Vagina (tissue), 2 donors: Measurements from ENCODE around the gene GPATCH4. TPM values are rescaled to one million over a fixed set of nuclear protein-coding genes. Genes with fewer than 3 reads are reported as not detected.

ENCODE experiments used
- DNase-seq, 2 donors: peaks; one replicate each; pipeline ENCODE4 v3.0.0-alpha.2; 2017; ENCODE audit errors: extremely low spot score in 2 of 2
- H3K27ac ChIP-seq: fragments of 200-600 bp; sonication (generic); one replicate; pipeline ENCODE4 v1.5.1; 2019
- H3K27me3 ChIP-seq: fragments of 200-600 bp; sonication (generic); one replicate; pipeline ENCODE4 v1.5.1; 2019
- H3K36me3 ChIP-seq, 2 donors: fragments of 200-600 bp; sonication (generic); one replicate each; pipeline ENCODE4 v1.5.1; 2017 to 2019
- H3K4me1 ChIP-seq: fragments of 200-600 bp; sonication (generic); one replicate; pipeline ENCODE4 v1.5.1; 2019
- H3K4me3 ChIP-seq, 2 donors: fragments of 200-600 bp; sonication (generic); 1 replicate in 1 of 2; 2 replicates in 1 of 2; pipeline ENCODE4 v1.5.1; 2016 to 2019
- H3K9me3 ChIP-seq: fragments of 200-600 bp; sonication (generic); one replicate; pipeline ENCODE4 v1.5.1; 2019
- POLR2A ChIP-seq, 2 donors: fragments of 450-650 bp; IDR thresholded peaks; one replicate each; pipeline ENCODE4 v1.6.1; 2017; ENCODE audit warnings: antibody characterized with exemption in 2 of 2, mild to moderate bottlenecking in 2 of 2, moderate library complexity in 2 of 2
- POLR2AphosphoS5 ChIP-seq, 2 donors: sonication (generic); formaldehyde crosslinking; IDR thresholded peaks; one replicate each; pipeline ENCODE4 v1.9.0; 2017; ENCODE audit warnings: antibody characterized with exemption in 2 of 2, mild to moderate bottlenecking in 2 of 2, low read depth in 1 of 2; ENCODE audit not compliant: insufficient read depth in 1 of 2
- intact Hi-C: fragments of 100-400 bp; cut with DNase I; formaldehyde crosslinking; loops from one replicate; pipeline ENCODE4 v1.15.1; 2023
- total RNA-seq: library from RNA; depleted of rRNA; stranded (reverse); fragments of >200 nt; gene quantifications from one replicate; pipeline ENCODE4 v1.2.3, GENCODE V29; 2016
- TF ChIP-seq, protein P1 (sequence below), 3 experiments: fragments of 450-650 bp in 2 of 3; fragments of 200-600 bp in 1 of 3; sonication (generic) in 1 of 3; IDR thresholded peaks; one replicate each; pipeline ENCODE4 v1.5.1; 2017 to 2019; ENCODE audit warnings: antibody characterized with exemption in 3 of 3, mild to moderate bottlenecking in 2 of 3, moderate library complexity in 2 of 3

GPATCH4 gene
- 25.8 TPM for total RNA-seq

DNA sequence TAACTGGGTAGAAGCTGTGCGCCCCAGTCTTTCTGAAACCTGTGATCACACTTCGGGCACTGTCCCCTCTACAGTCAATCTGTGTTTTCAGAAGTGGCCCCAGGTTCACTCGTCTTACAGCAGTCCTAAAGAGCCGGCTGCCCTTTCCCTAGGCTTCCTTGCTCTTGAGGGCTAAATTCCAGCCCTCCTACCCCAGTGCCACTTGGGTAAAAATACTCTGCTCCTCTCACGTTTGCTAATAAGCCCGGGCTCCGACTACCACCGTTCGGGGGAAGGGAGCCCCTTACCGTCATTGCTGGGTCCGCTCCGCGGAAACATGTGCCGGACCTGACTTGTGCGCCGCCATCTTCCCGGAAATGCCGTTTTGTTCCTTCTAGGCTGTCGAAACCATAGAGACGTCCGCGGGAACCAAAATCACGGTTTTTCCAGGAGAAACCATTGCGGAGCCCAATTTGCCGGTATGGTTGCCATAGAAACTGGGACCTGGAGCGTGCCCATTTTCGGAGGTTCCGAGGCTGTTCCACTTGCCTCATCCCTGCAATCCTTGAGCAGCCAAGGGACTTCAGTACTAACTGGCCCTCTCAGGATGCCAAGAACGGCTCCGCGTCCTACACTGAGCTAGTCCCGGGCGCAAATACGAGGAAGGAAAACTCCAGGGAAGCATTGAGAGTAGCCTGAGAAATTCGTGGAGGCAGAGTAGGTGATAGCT, at the start of gene GPATCH4:
Gene GPATCH4 (minus strand): TSS at position 358 of the 709 bp plus-strand sequence.
- no peaks in the 10 kb centered on the region for H3K27me3 ChIP-seq
- peak within 1 kb of the TSS; percentile 67 to 78 for H3K4me3 ChIP-seq
- peaks cover 21% of the 10 kb centered on the region for H3K4me1 ChIP-seq
- H3K27ac ChIP-seq = peak within 1 kb of the TSS; percentile 47
- DNase-seq = no peak
- H3K9me3 ChIP-seq = no peaks in the 10 kb centered on the region
- H3K36me3 ChIP-seq = peaks cover 0 to 18% of the 10 kb centered on the region in 2 donors
- intact Hi-C loops = no loop called here
- TF ChIP-seq POLR2A (IDR thresholded peaks at IDR 0.05) (no peak), POLR2AphosphoS5 (IDR thresholded peaks at IDR 0.05; ENCODE audit: insufficient read depth in 1 of 2, low read depth in 1 of 2) (peak; percentile 71 to 94)
- TF ChIP-seq, protein P1, sequence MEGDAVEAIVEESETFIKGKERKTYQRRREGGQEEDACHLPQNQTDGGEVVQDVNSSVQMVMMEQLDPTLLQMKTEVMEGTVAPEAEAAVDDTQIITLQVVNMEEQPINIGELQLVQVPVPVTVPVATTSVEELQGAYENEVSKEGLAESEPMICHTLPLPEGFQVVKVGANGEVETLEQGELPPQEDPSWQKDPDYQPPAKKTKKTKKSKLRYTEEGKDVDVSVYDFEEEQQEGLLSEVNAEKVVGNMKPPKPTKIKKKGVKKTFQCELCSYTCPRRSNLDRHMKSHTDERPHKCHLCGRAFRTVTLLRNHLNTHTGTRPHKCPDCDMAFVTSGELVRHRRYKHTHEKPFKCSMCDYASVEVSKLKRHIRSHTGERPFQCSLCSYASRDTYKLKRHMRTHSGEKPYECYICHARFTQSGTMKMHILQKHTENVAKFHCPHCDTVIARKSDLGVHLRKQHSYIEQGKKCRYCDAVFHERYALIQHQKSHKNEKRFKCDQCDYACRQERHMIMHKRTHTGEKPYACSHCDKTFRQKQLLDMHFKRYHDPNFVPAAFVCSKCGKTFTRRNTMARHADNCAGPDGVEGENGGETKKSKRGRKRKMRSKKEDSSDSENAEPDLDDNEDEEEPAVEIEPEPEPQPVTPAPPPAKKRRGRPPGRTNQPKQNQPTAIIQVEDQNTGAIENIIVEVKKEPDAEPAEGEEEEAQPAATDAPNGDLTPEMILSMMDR (IDR thresholded peaks at IDR 0.05) = peak in 1 of 3 experiments; percentile 24

DNA sequence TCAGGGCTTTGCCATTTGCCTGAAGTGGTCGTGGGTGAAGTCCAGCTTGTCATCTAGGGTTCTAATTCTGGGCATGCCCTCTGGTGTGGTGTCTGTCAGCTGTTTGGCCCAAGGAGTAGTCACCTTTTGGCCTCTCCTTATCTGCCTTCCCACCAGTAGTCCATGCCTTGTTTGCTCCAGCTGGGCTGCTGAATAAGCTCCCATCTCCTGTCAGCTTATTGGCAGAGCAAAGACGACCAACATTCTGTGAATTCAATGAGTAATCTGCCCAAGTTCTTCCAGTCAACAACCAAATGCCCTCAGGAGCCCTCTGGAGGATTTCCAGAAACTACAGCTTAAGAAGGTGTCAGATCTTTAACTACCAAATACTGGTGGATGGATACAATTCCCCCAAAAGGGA, 47.7 kb upstream of the GPATCH4 start:
- H3K4me1 ChIP-seq = no peaks in the 10 kb centered on the region
- no peaks in the 10 kb centered on the region for H3K27me3 ChIP-seq
- no peaks in the 10 kb centered on the region for H3K36me3 ChIP-seq
- intact Hi-C loops = no loop called here
- H3K27ac ChIP-seq = no peak overlapping the region
- no peak for DNase-seq
- H3K4me3 ChIP-seq = no peak overlapping the region
- TF ChIP-seq, protein P1 (IDR thresholded peaks at IDR 0.05) = no peak
- no peak for TF ChIP-seq POLR2A (IDR thresholded peaks at IDR 0.05)
- no peak for TF ChIP-seq POLR2AphosphoS5 (IDR thresholded peaks at IDR 0.05; ENCODE audit: insufficient read depth in 1 of 2, low read depth in 1 of 2)
- no peaks in the 10 kb centered on the region for H3K9me3 ChIP-seq

DNA sequence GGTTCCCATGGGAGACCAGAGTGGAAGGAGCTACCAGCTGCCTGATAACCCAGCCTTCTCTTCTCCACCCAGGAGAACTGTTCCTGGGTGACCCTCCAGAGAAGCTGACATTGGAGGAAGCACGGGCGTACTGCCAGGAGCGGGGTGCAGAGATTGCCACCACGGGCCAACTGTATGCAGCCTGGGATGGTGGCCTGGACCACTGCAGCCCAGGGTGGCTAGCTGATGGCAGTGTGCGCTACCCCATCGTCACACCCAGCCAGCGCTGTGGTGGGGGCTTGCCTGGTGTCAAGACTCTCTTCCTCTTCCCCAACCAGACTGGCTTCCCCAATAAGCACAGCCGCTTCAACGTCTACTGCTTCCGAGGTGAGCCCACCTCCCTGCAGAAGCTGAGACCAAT, 47.2 kb upstream of the GPATCH4 start:
- Histone ChIP-seq H3K27me3 (no peaks in the 10 kb centered on the region), H3K27ac (no peak overlapping the region), H3K4me3 (no peak overlapping the region), H3K9me3 (no peaks in the 10 kb centered on the region), H3K36me3 (no peaks in the 10 kb centered on the region), H3K4me1 (no peaks in the 10 kb centered on the region)
- TF ChIP-seq POLR2AphosphoS5 (IDR thresholded peaks at IDR 0.05; ENCODE audit: insufficient read depth in 1 of 2, low read depth in 1 of 2) (no peak), POLR2A (IDR thresholded peaks at IDR 0.05) (no peak)
- TF ChIP-seq, protein P1 (IDR thresholded peaks at IDR 0.05) = no peak
- intact Hi-C loops = no loop called here
- DNase-seq = no peak

DNA sequence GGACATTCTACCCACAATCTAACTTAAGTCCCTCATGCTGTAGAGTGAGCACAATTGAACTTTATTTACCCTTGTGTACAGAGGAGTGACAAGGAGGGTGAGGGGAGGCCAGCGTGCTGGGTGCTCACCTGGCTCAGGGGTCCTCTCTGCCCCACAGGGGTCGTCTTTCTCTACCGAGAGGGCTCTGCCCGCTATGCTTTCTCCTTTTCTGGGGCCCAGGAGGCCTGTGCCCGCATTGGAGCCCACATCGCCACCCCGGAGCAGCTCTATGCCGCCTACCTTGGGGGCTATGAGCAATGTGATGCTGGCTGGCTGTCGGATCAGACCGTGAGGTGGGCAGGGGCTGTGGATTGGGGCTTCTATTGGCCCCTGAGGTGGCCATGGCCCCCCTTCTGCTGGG, 46.1 kb upstream of the GPATCH4 start:
- intact Hi-C loops = no loop called here
- Histone ChIP-seq H3K27ac (no peak overlapping the region), H3K4me3 (no peak overlapping the region), H3K27me3 (no peaks in the 10 kb centered on the region), H3K4me1 (peaks cover 2% of the 10 kb centered on the region), H3K36me3 (no peaks in the 10 kb centered on the region), H3K9me3 (no peaks in the 10 kb centered on the region)
- TF ChIP-seq POLR2AphosphoS5 (IDR thresholded peaks at IDR 0.05; ENCODE audit: insufficient read depth in 1 of 2, low read depth in 1 of 2) (no peak), POLR2A (IDR thresholded peaks at IDR 0.05) (no peak)
- TF ChIP-seq, protein P1 (IDR thresholded peaks at IDR 0.05) = no peak
- no peak for DNase-seq

DNA sequence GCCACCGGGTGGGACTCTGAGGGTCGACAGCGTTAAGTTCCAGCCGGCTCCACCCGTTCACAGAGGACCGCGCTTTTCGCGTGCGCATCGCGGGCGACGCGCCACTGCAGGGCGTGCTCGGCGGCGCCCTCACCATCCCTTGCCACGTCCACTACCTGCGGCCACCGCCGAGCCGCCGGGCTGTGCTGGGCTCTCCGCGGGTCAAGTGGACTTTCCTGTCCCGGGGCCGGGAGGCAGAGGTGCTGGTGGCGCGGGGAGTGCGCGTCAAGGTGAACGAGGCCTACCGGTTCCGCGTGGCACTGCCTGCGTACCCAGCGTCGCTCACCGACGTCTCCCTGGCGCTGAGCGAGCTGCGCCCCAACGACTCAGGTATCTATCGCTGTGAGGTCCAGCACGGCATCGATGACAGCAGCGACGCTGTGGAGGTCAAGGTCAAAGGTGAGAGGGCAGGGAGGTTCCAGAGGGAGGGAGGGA, 45.5 kb upstream of the GPATCH4 start:
- intact Hi-C loops = no loop called here
- no peaks in the 10 kb centered on the region for H3K27me3 ChIP-seq

More for the DNA sequence above, 45.5 kb upstream of the GPATCH4 start:
- Histone ChIP-seq H3K9me3 (no peaks in the 10 kb centered on the region), H3K4me3 (no peak overlapping the region), H3K4me1 (peaks cover 8% of the 10 kb centered on the region), H3K27ac (no peak overlapping the region), H3K36me3 (no peaks in the 10 kb centered on the region)
- no peak for DNase-seq
- TF ChIP-seq POLR2A (IDR thresholded peaks at IDR 0.05) (no peak), POLR2AphosphoS5 (IDR thresholded peaks at IDR 0.05; ENCODE audit: insufficient read depth in 1 of 2, low read depth in 1 of 2) (no peak)
- TF ChIP-seq, protein P1 (IDR thresholded peaks at IDR 0.05) = no peak
